ENCODE measurements around the gene POMC. TPM values are rescaled to one million over a fixed set of nuclear protein-coding genes. Genes with fewer than 3 reads are reported as not detected.
A peak's percentile ranks its signal among the peaks of the same experiment; 100 is the strongest.

POMC gene
- total RNA-seq, 1 experiment from 2014 or later: 1.6 TPM

GRCh38 chr2:25159949-25160348 is 8.4 kb downstream of the POMC start:
- no peak overlapping the region for H2BK12ac ChIP-seq (ENCODE audit: insufficient read length, low read depth, low read length)
- H3K27ac Mint-ChIP-seq: peak overlapping the region; percentile 3 to 68 (median 23); a peak in 3 of 7 replicates
- peak; percentile 41; the same call in 2 of the 3 replicates for TF ChIP-seq CTCF (conservative IDR thresholded peaks at IDR 0.05)
- no peak overlapping the region for H3K9ac ChIP-seq (ENCODE audit: extremely low read depth, insufficient read length, low read length)
- H3K27ac ChIP-seq (ENCODE audit: insufficient read length, low read depth, low read length): no peak overlapping the region
- H3K4me3 Mint-ChIP-seq: no peak overlapping the region
- H2BK120ac ChIP-seq (ENCODE audit: low read depth, low read length, poor library complexity, severe bottlenecking): no peak overlapping the region
- H3K9me3 ChIP-seq (ENCODE audit: control insufficient read depth, low read depth, low read length): no peaks in the 10 kb centered on the region
- peaks cover 11% of the 10 kb centered on the region for H3K27me3 Mint-ChIP-seq (ENCODE audit: low read depth)
- no CpG with 5 or more reads among the region's 8 CpGs for WGBS (ENCODE audit: extremely low coverage, insufficient read length, low lambda C conversion rate)
- H2BK15ac ChIP-seq (ENCODE audit: low read depth, low read length): no peak overlapping the region
- DNase-seq: peak; percentile 77
- H3K79me1 ChIP-seq (ENCODE audit: insufficient read depth, low read depth, low read length, poor library complexity, severe bottlenecking): no peaks in the 10 kb centered on the region
- no peak overlapping the region for H3K14ac ChIP-seq (ENCODE audit: insufficient read depth, low read length)
- H2AFZ ChIP-seq (ENCODE audit: low read length): no peak overlapping the region
- H3T11ph ChIP-seq (ENCODE audit: low read length): no peak overlapping the region
- no peak overlapping the region for H4K8ac ChIP-seq (replicated peaks; ENCODE audit: insufficient read length, low read depth, low read length)
- H4K5ac ChIP-seq (ENCODE audit: insufficient read length, low read depth, low read length): no peak overlapping the region
- H3K56ac ChIP-seq (ENCODE audit: insufficient read length, low read depth, low read length): no peak overlapping the region
- H3K23me2 ChIP-seq (ENCODE audit: insufficient read length, low read depth, low read length, poor library complexity, severe bottlenecking): no peaks in the 10 kb centered on the region
- no peak overlapping the region for H3K23ac ChIP-seq (ENCODE audit: insufficient read length, low read depth, low read length)
- H3K27me3 ChIP-seq (ENCODE audit: insufficient read depth, low read length): no peaks in the 10 kb centered on the region
- no peak overlapping the region for H2BK20ac ChIP-seq (ENCODE audit: low read depth, low read length, poor library complexity, severe bottlenecking)
- no peak overlapping the region for H2AK5ac ChIP-seq (ENCODE audit: insufficient read length, low read length)
- H3K4me2 ChIP-seq (ENCODE audit: insufficient read depth, insufficient read length, low read length): no peak overlapping the region
- no peaks in the 10 kb centered on the region for H3K36me3 Mint-ChIP-seq (ENCODE audit: insufficient read depth in 1 of 3, low read depth in 3 of 3)
- H4K20me1 ChIP-seq (ENCODE audit: control insufficient read depth, insufficient read depth, insufficient read length): no peaks in the 10 kb centered on the region
- H3K4me1 Mint-ChIP-seq: peaks cover 17 to 20% of the 10 kb centered on the region in 2 experiments
- no peak overlapping the region for H2BK5ac ChIP-seq (ENCODE audit: insufficient read length, low read length)
- H3K9me3 Mint-ChIP-seq: no peaks in the 10 kb centered on the region
- no peaks in the 10 kb centered on the region for H3K79me2 ChIP-seq (ENCODE audit: insufficient read depth, low read length)
- no peak overlapping the region for H3K18ac ChIP-seq (ENCODE audit: insufficient read length, low read depth, low read length)
- H4K91ac ChIP-seq (ENCODE audit: insufficient read length, low read depth, low read length): no peak overlapping the region
- no peak overlapping the region for H3K4ac ChIP-seq (ENCODE audit: low read depth, low read length)
- no peaks in the 10 kb centered on the region for H3K4me1 ChIP-seq (ENCODE audit: insufficient read depth, low read length)
